HG02870 (cell line): ENCODE results near the gene CRYBG2.
"Not testable (repeated sequence)": the region's sequence is repeated elsewhere in the genome, so short reads cannot be mapped to it uniquely, and the experiment has no call there.

Experiments used
- ATAC-seq: cut with Tn5 transposase; IDR thresholded peaks from one replicate; pipeline ENCODE4 v1.9.1; 2021; ENCODE audit warnings: mild to moderate bottlenecking, moderate library complexity; ENCODE audit not compliant: unreplicated experiment

Gene CRYBG2

DNA sequence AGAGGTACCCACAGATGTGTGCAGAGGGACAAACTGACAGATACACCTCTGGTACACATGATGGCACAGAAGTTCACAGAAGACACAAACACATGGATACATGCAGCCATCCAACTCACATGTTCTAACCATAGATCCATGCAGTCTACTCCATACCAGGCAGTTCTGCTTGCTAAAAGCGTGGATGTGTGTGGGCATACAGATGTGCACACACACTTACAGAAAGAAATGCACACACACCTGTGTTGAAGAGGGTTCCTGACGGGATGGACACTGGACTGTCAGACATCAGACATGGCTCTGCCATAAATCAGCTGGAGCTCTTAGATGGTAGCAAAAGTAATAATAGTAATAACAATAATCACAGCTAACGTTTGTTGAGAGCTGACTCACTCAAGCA is 29.4 kb downstream of the CRYBG2 start:
- no peak for ATAC-seq

- no peak for ATAC-seq
Observed at GRCh38 chr1:26323382-26323781, 30.5 kb downstream of the CRYBG2 start.

DNA sequence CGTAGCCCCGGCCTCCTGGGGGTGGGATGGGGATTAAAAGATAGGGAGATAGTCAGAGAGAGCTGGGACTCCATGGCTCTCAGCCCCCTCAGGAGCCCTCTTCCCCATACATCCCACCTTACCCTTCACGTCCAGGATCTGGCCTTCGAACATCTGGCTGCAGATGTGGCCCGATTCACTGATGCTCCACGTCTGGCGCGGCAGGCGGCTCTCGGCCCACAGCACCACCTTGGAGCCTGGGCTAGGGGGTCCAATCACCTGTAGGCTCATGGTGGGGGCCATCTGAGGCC is 31.9 kb downstream of the CRYBG2 start:
- ATAC-seq, result no peak

DNA sequence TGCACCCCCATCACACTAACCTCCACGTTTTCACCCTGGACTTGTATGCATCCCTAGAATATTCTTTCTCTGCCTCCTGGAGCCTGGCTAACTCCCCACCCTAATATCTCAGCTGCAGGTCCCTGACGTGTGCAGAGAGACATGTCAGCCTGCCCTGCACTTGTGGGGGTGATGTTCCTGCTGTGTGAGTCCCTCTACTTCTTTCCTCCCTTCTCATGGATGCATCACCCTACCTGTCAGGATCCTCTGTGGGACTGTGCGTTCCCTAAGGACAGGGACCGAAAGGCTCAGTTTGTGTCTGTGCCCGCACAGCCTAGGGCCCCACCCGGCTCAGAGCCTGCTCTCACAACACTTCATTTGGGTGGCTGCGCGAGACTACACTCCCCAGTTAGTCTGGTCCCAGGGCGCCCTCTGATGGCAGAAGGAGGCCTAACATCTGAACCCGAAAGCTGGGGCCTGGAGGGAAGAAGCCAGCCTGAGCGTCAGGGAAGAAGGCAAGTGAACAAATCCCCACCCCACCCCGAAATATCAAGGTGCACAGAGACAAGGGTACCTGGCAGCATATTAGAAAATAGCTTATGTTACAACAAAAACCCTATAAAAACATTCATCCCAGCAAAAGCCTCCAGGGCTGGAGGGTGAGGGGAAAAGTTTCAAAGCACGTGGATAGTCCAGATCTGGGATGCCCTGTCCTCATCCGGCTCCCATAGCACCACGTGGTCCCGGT is 32.5 kb downstream of the CRYBG2 start:
- ATAC-seq, result peak; percentile 44

DNA sequence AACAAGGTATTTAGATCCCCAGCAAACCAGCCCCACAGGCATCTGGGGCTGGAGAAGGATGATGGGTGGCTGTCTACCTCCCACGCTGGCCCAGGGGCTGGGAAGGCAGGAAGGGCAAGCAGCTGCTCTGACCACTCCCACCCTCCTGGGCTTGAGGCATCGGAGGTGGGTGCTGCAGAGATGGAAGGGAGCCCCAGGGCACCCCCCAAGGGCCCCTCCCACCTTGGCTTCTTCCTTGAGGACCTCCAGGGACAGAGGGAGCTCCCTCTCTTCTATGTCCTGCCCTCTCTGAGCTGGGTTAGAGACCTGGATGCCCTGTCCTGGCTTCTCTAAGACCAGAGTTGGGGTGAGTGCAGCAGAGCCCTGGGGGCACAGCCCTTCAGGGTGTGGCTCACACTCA is 33.0 kb downstream of the CRYBG2 start:
- ATAC-seq, result no peak

GRCh38 chr1:26318338-26319064 is 35.4 kb downstream of the CRYBG2 start:
- no peak for ATAC-seq

DNA sequence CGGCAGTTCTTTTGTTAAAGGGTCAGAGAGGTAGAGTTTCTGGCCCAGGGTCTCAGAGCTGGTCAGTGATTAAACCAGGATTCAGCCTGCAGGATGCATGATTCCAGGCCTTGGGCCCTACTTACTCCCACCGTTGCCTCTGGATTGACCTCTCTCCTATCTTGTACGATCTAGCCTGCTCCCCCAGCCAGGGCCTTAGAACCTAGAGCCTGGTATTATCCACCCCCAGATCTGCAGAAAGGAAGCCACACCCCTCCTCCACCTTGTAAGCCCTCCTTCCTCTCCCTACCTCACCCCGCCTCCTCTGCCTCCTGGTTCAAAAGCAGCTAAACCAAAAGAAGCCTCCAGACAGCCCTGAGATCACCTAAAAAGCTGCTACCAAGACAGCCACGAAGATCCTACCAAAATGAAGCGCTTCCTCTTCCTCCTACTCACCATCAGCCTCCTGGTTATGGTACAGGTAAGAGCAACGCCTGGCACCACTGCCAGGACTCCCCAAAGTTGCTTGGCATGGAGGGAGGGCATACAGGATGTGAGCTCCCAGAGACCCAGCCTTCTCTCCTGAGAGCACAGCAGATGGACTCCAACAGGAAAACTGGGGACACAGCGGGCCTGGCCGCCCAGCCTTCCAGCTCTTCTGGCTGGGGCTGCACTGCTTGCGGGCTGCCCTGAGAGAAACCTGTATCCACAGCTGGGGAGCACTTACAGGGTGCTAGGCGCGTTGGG is 36.2 kb downstream of the CRYBG2 start, which contains the start of gene CD52:
CD52 (plus strand) TSS at position 347 of the 726 bp plus-strand sequence; CDS start at position 407, 60 bp downstream.
- peak; percentile 30 for ATAC-seq

DNA sequence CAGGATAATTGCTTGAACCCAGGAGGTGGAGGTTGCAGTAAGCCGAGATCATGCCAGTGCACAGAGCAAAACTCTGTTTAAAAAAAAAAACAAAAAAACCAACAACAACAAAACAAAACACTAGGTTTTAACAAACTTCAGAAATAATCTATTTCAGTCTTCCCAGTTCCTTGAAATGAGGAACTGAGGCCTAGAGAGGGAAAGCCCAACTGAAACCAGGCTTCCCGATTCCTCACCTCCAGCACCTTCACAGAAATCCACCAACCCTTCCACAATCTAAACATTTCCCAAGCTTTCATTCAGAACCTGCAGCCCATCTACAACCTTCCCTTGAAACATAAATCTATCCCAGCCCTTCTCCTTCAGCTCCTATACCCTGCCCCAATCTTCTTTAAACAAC is 36.8 kb downstream of the CRYBG2 start:
- no peak for ATAC-seq

DNA sequence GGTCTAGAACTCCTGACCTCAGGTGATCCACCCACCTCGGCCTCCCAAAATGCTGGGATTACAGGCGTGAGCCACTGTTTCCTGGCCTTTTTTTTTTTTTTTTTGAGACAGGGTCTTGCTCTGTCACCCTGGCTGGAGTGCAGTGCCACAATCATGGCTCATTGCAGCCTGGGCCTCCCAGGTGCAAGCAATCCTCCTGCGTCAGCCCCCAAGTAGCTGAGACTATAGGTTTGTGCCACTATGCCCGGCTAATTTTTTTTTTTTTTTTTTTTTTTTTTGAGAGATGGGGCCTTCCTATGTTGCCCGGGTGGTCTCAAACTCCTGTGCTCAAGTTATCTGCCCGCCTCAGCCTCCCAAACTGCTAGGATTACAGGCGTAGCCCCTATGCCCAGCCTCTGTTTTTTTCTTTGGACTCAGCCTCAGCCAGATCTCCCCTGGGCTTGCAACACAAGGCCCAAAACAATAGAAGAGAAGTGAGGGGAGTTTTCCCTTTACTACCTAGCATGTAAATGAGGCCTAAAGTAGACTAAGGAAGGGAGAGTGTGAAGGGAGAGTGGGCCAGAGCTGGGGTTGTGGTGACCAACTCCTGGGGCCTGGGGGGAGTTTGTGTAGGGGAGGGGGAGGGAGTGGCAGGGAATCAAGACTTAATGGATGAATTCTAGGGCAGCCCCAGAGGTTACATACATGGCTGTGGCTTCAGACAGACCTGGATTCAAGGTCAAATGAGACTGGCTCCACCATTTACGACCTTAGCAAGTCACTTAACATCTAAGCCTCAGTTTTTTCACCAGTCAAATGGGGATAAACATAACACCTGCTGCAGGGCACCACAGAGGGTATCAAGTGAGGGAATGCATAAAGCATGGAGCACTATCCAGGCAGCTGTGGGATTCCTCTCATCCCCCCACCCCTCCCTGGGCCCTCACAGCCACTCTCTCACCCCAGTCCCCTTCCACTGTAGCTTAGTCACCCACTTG is 37.8 kb downstream of the CRYBG2 start:
- no peak for ATAC-seq

DNA sequence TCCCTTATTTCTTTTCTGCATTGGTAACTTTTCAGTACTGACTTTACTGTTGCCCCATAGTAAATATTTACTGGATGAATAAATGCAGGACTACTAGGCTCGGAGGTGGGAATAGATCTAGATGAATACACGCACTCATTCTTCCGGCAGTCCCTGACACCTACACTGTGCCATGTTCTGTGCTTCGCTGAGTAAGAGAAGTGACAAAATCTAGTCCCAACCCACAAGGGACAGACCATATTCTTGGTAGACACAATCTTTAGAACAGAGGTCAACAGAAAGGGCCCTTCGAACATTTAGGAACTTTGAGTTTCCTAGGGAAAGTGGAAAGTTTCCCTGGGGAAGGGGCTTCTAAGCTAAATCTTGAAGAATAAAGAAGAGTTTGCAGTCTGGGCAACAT is 39.4 kb downstream of the CRYBG2 start:
- ATAC-seq, result no peak

DNA sequence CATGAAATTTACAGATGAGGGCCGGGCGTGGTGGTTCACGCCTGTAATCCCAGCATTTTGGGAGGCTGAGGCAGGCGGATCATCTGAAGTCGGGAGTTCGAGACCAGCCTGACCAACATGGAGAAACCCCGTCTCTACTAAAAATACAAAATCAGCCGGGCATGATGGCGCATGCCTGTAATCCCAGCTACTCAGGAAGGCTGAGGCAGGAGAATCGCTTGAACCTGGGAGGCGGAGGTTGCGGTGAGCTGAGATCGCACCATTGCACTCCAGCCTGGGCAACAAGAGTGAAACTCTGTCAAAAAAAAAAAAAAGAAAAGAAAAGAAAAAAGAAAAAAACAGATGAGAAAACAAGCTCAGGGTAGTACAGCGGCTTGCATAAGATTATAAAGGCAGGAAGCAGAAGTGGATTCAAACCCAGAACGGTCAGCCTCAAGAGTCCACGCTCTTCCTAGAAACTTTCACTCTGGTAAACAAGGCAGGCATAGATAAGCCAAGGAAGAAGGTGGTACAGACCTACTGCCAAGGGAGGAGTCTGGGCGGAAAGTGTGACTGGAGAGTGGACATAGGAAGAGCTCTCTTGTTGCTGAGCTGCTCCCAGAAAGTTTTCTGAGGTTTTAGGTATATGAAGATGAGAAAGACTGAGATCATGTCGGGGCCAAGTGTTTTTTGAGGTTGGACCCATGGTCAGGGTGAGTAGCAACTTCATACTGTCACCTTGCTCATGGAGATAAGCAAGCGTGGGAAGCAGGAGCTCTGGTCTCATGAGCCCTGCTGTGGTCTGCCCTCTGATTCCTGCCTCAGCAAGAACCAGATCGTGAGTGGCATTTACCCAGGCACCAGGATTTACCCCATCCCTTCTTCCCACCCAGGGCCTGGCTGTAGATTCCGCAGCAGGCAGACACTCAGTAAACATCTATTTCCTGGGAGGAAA is 45.7 kb downstream of the CRYBG2 start:
- not testable (repeated sequence) for ATAC-seq

DNA sequence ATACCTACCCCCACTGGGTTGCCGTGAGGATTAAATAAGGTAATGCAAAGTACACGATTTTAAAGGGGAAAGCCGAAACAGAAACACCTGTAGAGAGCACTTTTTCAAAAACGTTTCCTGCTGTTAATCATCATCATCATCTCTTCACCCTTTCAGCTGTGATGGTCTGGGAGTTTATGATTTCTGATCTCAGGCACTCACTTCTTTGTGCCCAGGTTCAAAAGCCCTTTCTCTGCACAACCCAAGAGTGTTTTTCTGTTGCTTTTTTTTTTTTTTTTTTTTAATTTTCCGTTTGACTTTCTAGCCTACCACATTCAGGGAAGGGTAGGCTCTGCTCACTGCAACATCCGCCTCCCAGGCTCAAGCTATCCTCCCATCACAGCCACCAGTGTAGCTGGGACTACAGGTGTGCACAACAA is 46.6 kb downstream of the CRYBG2 start:
- no peak for ATAC-seq

DNA sequence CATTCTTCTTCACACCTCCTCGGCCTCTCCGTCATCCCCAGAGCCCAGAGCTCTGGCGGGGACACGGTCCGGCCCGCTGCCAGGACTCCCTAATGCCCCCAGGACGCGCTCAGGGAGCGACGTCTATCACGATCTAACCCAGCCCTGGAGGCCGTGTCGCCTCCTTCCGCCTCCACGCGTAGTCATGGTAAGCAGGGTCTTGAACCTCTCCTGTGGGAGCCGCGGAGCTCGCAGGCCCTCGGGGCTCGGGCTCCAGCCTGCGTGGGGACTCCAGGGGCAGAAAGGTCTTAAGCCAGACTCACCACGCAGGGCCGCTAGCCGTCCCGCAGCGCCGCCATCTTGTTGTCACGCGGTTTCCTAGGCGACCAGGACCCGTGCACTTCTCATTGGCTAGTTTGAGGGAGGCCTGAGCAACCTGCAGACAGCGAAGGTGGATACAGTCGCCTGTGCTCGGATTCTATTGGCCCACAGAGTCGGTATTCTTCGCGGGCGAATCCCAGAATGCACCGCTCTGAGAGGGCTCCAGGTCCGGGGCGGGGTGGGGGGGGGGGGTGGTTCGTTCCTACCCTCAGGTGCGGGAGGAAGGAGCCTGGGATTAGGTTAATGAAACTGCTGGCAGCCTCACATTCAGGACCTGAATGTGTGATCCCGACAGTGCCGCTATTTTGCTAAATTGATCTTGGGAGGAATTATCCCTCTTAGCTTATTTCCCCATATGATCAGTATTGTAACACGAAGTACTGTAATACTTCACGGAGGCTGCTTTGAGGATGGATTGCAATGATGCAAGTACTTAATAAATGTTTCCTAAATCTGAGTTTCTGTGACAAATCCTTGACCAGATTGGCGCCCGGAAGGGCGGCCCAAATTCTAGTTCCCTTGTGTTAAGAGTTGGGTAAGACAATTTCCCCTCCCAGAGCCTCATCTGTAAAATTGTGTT is 47.4 kb downstream of the CRYBG2 start, which contains the start of gene UBXN11:
UBXN11 (minus strand) TSS at position 347 of the 940 bp plus-strand sequence. CDS start 3,753 bp downstream, outside the sequence.
- peak; percentile 98 for ATAC-seq

DNA sequence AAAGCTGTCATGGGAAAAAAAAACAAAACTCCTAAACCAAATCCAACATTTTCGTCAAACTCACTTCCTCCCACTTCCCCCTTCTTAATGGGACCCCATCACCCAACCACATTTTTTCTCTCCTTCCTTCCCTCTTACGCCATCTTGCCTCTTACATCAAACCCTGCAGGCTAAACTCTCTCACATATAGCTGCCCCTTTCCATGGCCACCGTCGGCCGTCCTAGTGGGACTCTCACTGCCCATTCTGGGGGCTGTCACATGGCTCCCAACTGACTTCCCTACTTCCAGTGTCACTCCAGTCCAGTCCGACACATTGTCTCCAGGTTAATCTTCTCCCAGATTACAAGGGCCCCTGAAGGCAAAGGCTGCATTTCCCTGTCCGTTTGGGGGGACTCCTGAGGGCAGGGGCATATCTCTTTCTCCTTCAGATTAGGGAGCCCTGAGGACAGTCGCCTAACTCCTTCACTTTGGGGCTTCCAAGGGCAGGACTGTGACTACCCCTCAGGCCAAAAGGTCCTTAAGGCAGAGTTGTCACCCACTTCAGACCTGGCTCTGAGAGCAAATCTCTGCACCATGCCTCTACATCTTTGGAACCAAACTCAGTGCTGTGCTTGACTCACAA is 48.2 kb downstream of the CRYBG2 start:
- ATAC-seq, result no peak

- ATAC-seq, result no peak
Observed at GRCh38 chr1:26302733-26303405, 51.1 kb downstream of the CRYBG2 start.

DNA sequence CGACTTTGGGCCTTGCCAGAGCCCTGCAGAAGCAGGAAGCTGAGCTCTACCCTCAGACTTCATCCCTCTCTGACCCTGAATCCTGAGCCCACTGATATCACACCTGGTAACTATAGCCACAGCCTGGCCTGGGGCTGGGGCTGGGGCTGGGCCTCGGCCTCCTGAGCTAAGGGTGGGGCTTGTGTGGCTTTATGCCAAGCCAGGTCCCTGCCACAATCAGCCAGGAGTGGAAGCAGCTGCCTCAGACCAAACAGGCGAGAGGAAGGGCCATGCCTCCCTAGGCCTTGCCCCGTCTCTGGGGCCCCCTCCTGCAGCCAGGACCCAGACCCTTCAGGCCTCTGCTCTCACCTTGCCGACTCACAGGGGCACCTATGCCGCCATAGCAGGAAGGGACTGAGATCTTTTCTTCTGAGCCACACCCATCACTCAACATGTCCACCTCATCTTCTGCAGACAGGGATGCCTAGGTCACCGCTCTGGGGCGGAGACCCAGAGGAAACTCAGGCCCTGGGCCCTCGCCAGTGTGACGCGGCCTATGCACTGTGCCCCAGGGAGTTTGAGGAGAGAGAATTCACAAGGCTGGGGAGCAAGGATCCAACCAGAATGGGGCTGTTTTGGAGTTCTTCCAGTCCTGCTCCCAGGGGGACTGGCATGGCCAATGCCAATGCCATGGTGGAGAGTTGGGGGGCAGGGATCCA is 53.2 kb downstream of the CRYBG2 start:
- no peak for ATAC-seq

- ATAC-seq, result no peak
Observed at GRCh38 chr1:26297791-26298124, 56.2 kb downstream of the CRYBG2 start.
